GM23338 (cell line): ENCODE data around the gene ZNF331. TPM values are rescaled to one million over a fixed set of nuclear protein-coding genes. Genes with fewer than 3 reads are reported as not detected.

Source experiments
- ATAC-seq: fragments of 200-7000 bp; cut with Tn5 transposase; 3 replicates; pipeline ENCODE4 v1.9.1; 2020
- DNase-seq: peaks from one replicate; pipeline ENCODE4 v3.0.0-alpha.2; 2015; ENCODE audit warnings: low spot score
- H2AFZ ChIP-seq: fragments of 200-600 bp; sonication (generic); 2 replicates; pipeline ENCODE4 v1.8.0; 2016; ENCODE audit warnings: antibody characterized with exemption, mild to moderate bottlenecking, moderate library complexity
- H3F3A ChIP-seq: fragments of 200-600 bp; sonication (generic); replicated peaks from 2 replicates; pipeline ENCODE4 v1.8.0; 2017; ENCODE audit warnings: antibody characterized with exemption, mixed run types, low read depth
- H3K27ac ChIP-seq: fragments of 200-600 bp; sonication (generic); 2 replicates; pipeline ENCODE4 v1.6.1; 2016; ENCODE audit warnings: low read depth
- H3K27me3 ChIP-seq: fragments of 200-600 bp; sonication (generic); 2 replicates; pipeline ENCODE4 v1.8.0; 2016; ENCODE audit warnings: mild to moderate bottlenecking, mixed run types, moderate library complexity; ENCODE audit not compliant: insufficient read depth
- H3K36me3 ChIP-seq: fragments of 200-600 bp; sonication (generic); 2 replicates; pipeline ENCODE4 v1.8.0; 2016; ENCODE audit warnings: mild to moderate bottlenecking; ENCODE audit not compliant: insufficient read depth
- H3K4me1 ChIP-seq: fragments of 200-600 bp; sonication (generic); 2 replicates; pipeline ENCODE4 v1.8.0; 2016; ENCODE audit warnings: mild to moderate bottlenecking, moderate library complexity; ENCODE audit not compliant: insufficient read depth
- H3K4me2 ChIP-seq: fragments of 200-600 bp; sonication (generic); 2 replicates; pipeline ENCODE4 v1.7.1; 2017; ENCODE audit warnings: mixed run types
- H3K4me3 ChIP-seq: fragments of 200-600 bp; sonication (generic); 2 replicates; pipeline ENCODE4 v1.6.1; 2016; ENCODE audit warnings: mixed run types
- H3K79me2 ChIP-seq: fragments of 200-600 bp; sonication (generic); replicated peaks from 2 replicates; pipeline ENCODE4 v1.8.0; 2017; ENCODE audit warnings: mild to moderate bottlenecking; ENCODE audit not compliant: insufficient read depth
- H3K9me2 ChIP-seq: fragments of 200-600 bp; sonication (generic); 2 replicates; pipeline ENCODE4 v1.8.0; 2017; ENCODE audit not compliant: insufficient read depth
- H4K20me1 ChIP-seq: fragments of 200-600 bp; sonication (generic); replicated peaks from 2 replicates; pipeline ENCODE4 v1.8.0; 2017; ENCODE audit warnings: mild to moderate bottlenecking; ENCODE audit not compliant: insufficient read depth
- H3K27ac Mint-ChIP-seq: 2 replicates; pipeline ENCODE4 v1.8.0; 2020; ENCODE audit warnings: inconsistent platforms, mild to moderate bottlenecking, moderate library complexity, mixed read lengths
- H3K27me3 Mint-ChIP-seq: 3 replicates; pipeline ENCODE4 v1.8.0; 2022; ENCODE audit warnings: low read depth, mild to moderate bottlenecking, moderate library complexity, mixed read lengths, inconsistent platforms; ENCODE audit not compliant: insufficient read depth, poor library complexity
- H3K36me3 Mint-ChIP-seq: 3 replicates; pipeline ENCODE4 v1.8.0; 2021; ENCODE audit warnings: low read depth, mild to moderate bottlenecking, inconsistent platforms, moderate library complexity, mixed read lengths
- H3K4me1 Mint-ChIP-seq: 3 replicates; pipeline ENCODE4 v1.8.0; 2020; ENCODE audit warnings: mild to moderate bottlenecking, inconsistent platforms, mixed read lengths
- H3K4me3 Mint-ChIP-seq: 3 replicates; pipeline ENCODE4 v1.8.0; 2021; ENCODE audit warnings: moderate library complexity, mild to moderate bottlenecking, inconsistent platforms, mixed read lengths
- H3K9me3 Mint-ChIP-seq: 3 replicates; pipeline ENCODE4 v1.8.0; 2020; ENCODE audit warnings: moderate library complexity, mild to moderate bottlenecking, inconsistent platforms, mixed read lengths
- CREB1 ChIP-seq: fragments of 250-450 bp; sonication (Bioruptor Pico); IDR thresholded peaks from 2 replicates; pipeline ENCODE4 v1.5.0; 2020; ENCODE audit warnings: low read depth, mild to moderate bottlenecking, moderate library complexity
- EZH2 ChIP-seq: fragments of 200-600 bp; sonication (generic); IDR thresholded peaks from one replicate; pipeline ENCODE4 v1.8.0; 2017; ENCODE audit warnings: antibody characterized with exemption, mild to moderate bottlenecking, low read depth; ENCODE audit not compliant: unreplicated experiment
- EZH2phosphoT487 ChIP-seq: fragments of 200-600 bp; sonication (generic); IDR thresholded peaks from one replicate; pipeline ENCODE4 v1.8.1; 2018; ENCODE audit warnings: antibody characterized with exemption; ENCODE audit not compliant: unreplicated experiment
- NANOG ChIP-seq: IDR thresholded peaks from 2 replicates; pipeline ENCODE4 v1.6.1; 2016; ENCODE audit warnings: antibody characterized with exemption, borderline replicate concordance
- polyA plus RNA-seq: library from polyadenylated mRNA; unstranded; fragments of >200 nt; fragmentation: Nextera tagmentation; extraction: Ambion mirVana; gene quantifications from 2 replicates; pipeline ENCODE4 v1.2.1, GENCODE V29; 2016
- total RNA-seq: library from RNA; depleted of rRNA; stranded (reverse); fragments of >200 nt; shearing (Covaris generic); gene quantifications from 2 replicates; pipeline ENCODE4 v1.2.3, GENCODE V29; 2014
- TF ChIP-seq, protein P1 (sequence below): IDR thresholded peaks from one replicate; pipeline ENCODE4 v1.6.1; 2018; ENCODE audit warnings: antibody characterized with exemption; ENCODE audit not compliant: unreplicated experiment
- TF ChIP-seq, protein P2 (sequence below): fragments of 250-450 bp; sonication (Bioruptor Pico); IDR thresholded peaks from 2 replicates; pipeline ENCODE4 v1.5.0; 2020; ENCODE audit warnings: mild to moderate bottlenecking, moderate library complexity
- TF ChIP-seq, protein P3 (sequence below): IDR thresholded peaks from 2 replicates; pipeline ENCODE4 v1.6.1; 2016; ENCODE audit warnings: antibody characterized with exemption

Gene ZNF331
- total and polyA plus RNA-seq, 2 experiments from 2014 or later, result 36.2 to 46.5 TPM

DNA sequence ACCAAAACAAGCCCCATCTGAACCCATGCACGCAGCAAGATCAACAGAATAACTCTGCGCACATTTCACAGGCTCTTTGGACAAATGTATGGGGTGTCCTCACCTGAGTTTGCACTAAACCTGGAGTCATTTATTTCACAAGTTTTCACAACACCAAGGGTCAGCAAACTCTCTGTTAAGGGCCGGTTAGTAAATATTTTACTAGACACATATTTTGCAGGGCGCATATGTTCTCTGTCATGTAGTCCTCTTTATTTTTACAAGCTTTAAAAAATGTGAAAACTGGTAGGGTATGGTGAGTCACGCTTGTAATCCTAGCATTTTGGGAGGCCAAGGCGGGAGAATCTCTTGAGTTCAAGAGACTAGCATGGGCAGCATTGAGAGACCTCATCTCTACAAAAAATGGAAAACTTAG is 48.3 kb downstream of the ZNF331 start (continued):
- TF ChIP-seq EZH2phosphoT487 (no peak), EZH2 (no peak), CREB1 (CRISPR knock-in tag) (no peak)
- TF ChIP-seq, protein P1, sequence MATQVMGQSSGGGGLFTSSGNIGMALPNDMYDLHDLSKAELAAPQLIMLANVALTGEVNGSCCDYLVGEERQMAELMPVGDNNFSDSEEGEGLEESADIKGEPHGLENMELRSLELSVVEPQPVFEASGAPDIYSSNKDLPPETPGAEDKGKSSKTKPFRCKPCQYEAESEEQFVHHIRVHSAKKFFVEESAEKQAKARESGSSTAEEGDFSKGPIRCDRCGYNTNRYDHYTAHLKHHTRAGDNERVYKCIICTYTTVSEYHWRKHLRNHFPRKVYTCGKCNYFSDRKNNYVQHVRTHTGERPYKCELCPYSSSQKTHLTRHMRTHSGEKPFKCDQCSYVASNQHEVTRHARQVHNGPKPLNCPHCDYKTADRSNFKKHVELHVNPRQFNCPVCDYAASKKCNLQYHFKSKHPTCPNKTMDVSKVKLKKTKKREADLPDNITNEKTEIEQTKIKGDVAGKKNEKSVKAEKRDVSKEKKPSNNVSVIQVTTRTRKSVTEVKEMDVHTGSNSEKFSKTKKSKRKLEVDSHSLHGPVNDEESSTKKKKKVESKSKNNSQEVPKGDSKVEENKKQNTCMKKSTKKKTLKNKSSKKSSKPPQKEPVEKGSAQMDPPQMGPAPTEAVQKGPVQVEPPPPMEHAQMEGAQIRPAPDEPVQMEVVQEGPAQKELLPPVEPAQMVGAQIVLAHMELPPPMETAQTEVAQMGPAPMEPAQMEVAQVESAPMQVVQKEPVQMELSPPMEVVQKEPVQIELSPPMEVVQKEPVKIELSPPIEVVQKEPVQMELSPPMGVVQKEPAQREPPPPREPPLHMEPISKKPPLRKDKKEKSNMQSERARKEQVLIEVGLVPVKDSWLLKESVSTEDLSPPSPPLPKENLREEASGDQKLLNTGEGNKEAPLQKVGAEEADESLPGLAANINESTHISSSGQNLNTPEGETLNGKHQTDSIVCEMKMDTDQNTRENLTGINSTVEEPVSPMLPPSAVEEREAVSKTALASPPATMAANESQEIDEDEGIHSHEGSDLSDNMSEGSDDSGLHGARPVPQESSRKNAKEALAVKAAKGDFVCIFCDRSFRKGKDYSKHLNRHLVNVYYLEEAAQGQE, result no peak

DNA sequence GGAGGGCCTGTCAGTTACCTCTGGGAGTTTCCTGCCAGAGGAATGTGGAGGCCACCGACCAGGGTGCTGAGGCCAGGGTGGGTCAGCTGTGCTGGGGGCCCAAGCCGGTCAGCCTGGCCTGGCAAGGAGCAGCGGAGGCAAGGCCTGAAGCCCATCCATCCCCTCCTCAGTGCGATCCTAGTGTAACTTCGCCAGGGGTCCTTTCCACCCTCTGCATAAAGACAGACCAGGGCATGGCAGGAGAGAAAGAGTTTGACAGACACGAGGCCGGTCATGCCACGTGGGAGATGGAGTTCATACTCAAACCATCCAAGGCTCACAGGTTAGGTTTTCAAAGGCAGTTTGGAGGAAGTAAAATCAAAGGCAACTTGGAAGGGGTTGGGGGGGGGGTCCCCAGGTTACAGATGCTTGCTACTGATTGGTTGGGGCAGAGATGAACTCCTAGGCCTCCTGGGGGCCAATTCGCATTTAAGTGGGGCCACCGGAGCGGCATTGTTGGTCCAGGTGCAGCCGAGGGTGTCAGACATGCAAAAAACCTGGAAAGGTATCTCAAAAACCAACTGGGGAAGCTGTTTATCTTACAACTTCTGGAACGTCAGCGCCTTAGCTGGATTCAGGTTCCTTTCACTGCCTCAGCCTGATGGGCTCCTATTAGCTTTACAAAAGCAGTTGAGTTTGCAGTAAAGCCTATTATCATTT is 57.0 kb downstream of the ZNF331 start:
- Histone ChIP-seq H3K4me1 (peaks cover 20% of the 10 kb centered on the region), H3F3A (peaks cover 43% of the 10 kb centered on the region), H3K9me2 (no peaks in the 10 kb centered on the region; the same call in 1 of the 2 replicates), H3K27ac (peak overlapping the region; percentile 99), H2AFZ (no peak overlapping the region), H3K79me2 (no peaks in the 10 kb centered on the region; the same call in 1 of the 2 replicates), H4K20me1 (no peaks in the 10 kb centered on the region), H3K27me3 (no peaks in the 10 kb centered on the region), H3K36me3 (no peaks in the 10 kb centered on the region), H3K4me3 (no peak overlapping the region), H3K4me2 (peak overlapping the region; percentile 1; the same call in 1 of the 2 replicates)
- ATAC-seq (peak; percentile 75), DNase-seq (peak; percentile 96)
- Mint-ChIP-seq H3K4me3 (peak overlapping the region; percentile 58; the same call in 2 of the 3 replicates), H3K27ac (peak overlapping the region; percentile 100), H3K36me3 (peaks cover 2% of the 10 kb centered on the region; the same call in 1 of the 3 replicates), H3K9me3 (peaks cover 14% of the 10 kb centered on the region; the same call in 2 of the 3 replicates), H3K4me1 (peaks cover 25% of the 10 kb centered on the region), H3K27me3 (peaks cover 18% of the 10 kb centered on the region)
- TF ChIP-seq NANOG (peak; percentile 89; the same call in 1 of the 2 replicates), CREB1 (CRISPR knock-in tag) (peak; percentile 53)
- TF ChIP-seq, protein P2, sequence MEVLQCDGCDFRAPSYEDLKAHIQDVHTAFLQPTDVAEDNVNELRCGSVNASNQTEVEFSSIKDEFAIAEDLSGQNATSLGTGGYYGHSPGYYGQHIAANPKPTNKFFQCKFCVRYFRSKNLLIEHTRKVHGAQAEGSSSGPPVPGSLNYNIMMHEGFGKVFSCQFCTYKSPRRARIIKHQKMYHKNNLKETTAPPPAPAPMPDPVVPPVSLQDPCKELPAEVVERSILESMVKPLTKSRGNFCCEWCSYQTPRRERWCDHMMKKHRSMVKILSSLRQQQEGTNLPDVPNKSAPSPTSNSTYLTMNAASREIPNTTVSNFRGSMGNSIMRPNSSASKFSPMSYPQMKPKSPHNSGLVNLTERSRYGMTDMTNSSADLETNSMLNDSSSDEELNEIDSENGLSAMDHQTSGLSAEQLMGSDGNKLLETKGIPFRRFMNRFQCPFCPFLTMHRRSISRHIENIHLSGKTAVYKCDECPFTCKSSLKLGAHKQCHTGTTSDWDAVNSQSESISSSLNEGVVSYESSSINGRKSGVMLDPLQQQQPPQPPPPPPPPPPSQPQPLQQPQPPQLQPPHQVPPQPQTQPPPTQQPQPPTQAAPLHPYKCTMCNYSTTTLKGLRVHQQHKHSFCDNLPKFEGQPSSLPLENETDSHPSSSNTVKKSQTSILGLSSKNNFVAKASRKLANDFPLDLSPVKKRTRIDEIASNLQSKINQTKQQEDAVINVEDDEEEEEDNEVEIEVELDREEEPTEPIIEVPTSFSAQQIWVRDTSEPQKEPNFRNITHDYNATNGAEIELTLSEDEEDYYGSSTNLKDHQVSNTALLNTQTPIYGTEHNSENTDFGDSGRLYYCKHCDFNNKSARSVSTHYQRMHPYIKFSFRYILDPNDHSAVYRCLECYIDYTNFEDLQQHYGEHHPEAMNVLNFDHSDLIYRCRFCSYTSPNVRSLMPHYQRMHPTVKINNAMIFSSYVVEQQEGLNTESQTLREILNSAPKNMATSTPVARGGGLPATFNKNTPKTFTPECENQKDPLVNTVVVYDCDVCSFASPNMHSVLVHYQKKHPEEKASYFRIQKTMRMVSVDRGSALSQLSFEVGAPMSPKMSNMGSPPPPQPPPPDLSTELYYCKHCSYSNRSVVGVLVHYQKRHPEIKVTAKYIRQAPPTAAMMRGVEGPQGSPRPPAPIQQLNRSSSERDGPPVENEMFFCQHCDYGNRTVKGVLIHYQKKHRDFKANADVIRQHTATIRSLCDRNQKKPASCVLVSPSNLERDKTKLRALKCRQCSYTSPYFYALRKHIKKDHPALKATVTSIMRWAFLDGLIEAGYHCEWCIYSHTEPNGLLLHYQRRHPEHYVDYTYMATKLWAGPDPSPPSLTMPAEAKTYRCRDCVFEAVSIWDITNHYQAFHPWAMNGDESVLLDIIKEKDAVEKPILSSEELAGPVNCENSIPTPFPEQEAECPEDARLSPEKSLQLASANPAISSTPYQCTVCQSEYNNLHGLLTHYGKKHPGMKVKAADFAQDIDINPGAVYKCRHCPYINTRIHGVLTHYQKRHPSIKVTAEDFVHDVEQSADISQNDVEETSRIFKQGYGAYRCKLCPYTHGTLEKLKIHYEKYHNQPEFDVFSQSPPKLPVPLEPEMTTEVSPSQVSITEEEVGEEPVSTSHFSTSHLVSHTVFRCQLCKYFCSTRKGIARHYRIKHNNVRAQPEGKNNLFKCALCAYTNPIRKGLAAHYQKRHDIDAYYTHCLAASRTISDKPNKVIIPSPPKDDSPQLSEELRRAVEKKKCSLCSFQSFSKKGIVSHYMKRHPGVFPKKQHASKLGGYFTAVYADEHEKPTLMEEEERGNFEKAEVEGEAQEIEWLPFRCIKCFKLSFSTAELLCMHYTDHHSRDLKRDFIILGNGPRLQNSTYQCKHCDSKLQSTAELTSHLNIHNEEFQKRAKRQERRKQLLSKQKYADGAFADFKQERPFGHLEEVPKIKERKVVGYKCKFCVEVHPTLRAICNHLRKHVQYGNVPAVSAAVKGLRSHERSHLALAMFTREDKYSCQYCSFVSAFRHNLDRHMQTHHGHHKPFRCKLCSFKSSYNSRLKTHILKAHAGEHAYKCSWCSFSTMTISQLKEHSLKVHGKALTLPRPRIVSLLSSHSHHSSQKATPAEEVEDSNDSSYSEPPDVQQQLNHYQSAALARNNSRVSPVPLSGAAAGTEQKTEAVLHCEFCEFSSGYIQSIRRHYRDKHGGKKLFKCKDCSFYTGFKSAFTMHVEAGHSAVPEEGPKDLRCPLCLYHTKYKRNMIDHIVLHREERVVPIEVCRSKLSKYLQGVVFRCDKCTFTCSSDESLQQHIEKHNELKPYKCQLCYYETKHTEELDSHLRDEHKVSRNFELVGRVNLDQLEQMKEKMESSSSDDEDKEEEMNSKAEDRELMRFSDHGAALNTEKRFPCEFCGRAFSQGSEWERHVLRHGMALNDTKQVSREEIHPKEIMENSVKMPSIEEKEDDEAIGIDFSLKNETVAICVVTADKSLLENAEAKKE (CRISPR knock-in tag), result peak; percentile 46; the same call in 1 of the 2 replicates
- TF ChIP-seq, protein P3, sequence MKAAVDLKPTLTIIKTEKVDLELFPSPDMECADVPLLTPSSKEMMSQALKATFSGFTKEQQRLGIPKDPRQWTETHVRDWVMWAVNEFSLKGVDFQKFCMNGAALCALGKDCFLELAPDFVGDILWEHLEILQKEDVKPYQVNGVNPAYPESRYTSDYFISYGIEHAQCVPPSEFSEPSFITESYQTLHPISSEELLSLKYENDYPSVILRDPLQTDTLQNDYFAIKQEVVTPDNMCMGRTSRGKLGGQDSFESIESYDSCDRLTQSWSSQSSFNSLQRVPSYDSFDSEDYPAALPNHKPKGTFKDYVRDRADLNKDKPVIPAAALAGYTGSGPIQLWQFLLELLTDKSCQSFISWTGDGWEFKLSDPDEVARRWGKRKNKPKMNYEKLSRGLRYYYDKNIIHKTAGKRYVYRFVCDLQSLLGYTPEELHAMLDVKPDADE, result peak; percentile 5; the same call in 1 of the 2 replicates
- TF ChIP-seq, protein P1, result no peak
